LNCaP clone FGC (cell line): ENCODE data around the gene NFIA.

ENCODE experiments used
- DNase-seq: peaks from one replicate; pipeline ENCODE4 v3.0.0-alpha.2; 2011; ENCODE audit warnings: low read depth
- H3K4me3 ChIP-seq: 2 replicates; pipeline ENCODE4 v1.5.1; 2011; ENCODE audit warnings: mild to moderate bottlenecking, low read depth, low read length, control low read depth
- CTCF ChIP-seq: IDR thresholded peaks from 2 replicates; pipeline ENCODE4 v1.5.1; 2012; ENCODE audit warnings: mild to moderate bottlenecking; ENCODE audit not compliant: control insufficient read depth, insufficient read depth; ENCODE audit errors: extremely low read depth

The NFIA gene

GRCh38 chr1:61389926-61390845 is 307.8 kb downstream of the NFIA start:
- no peak for DNase-seq
- no peak overlapping the region for H3K4me3 ChIP-seq
- no peak for TF ChIP-seq CTCF

- peak; percentile 69 for DNase-seq
- H3K4me3 ChIP-seq = no peak overlapping the region
- TF ChIP-seq CTCF = no peak
Observed at GRCh38 chr1:61391730-61392129, 309.4 kb downstream of the NFIA start.

- DNase-seq = no peak
- no peak for TF ChIP-seq CTCF
- no peak overlapping the region for H3K4me3 ChIP-seq
Observed at GRCh38 chr1:61392409-61393242, 310.3 kb downstream of the NFIA start.

- no peak for TF ChIP-seq CTCF
Observed at GRCh38 chr1:61393575-61393974, 311.2 kb downstream of the NFIA start.

GRCh38 chr1:61395146-61395800 is 312.9 kb downstream of the NFIA start:
- no peak overlapping the region for H3K4me3 ChIP-seq
- no peak for TF ChIP-seq CTCF
- DNase-seq = no peak

More at GRCh38 chr1:61393575-61393974, 311.2 kb downstream of the NFIA start:
- no peak for DNase-seq
- H3K4me3 ChIP-seq = no peak overlapping the region

GRCh38 chr1:61397495-61397894 is 315.1 kb downstream of the NFIA start:
- H3K4me3 ChIP-seq = no peak overlapping the region
- TF ChIP-seq CTCF = no peak
- DNase-seq = no peak
